Esophagus (tissue), 2 donors: ENCODE data around the gene PSMD4. TPM values are rescaled to one million over a fixed set of nuclear protein-coding genes. Genes with fewer than 3 reads are reported as not detected.

ENCODE experiments used
- H3K27ac ChIP-seq, 2 donors: one replicate each; pipeline ENCODE4 v1.5.1; 2013; ENCODE audit warnings: low read depth in 2 of 2, mild to moderate bottlenecking in 2 of 2, inconsistent platforms in 1 of 2, low read length in 1 of 2, moderate library complexity in 1 of 2
- H3K27me3 ChIP-seq, 2 donors: one replicate each; pipeline ENCODE4 v1.6.1; 2013; ENCODE audit warnings: low read length in 2 of 2, control low read depth in 1 of 2, mild to moderate bottlenecking in 1 of 2; ENCODE audit not compliant: insufficient read depth in 2 of 2, control insufficient read depth in 1 of 2
- H3K36me3 ChIP-seq, 2 donors: one replicate each; pipeline ENCODE4 v1.6.1; 2013; ENCODE audit warnings: low read length in 1 of 2; ENCODE audit not compliant: control insufficient read depth in 2 of 2, insufficient read depth in 2 of 2
- H3K4me1 ChIP-seq, 2 donors: one replicate each; pipeline ENCODE4 v1.6.1; 2013; ENCODE audit warnings: low read length in 1 of 2; ENCODE audit not compliant: control insufficient read depth in 2 of 2, insufficient read depth in 2 of 2
- H3K4me3 ChIP-seq, 2 donors: one replicate each; pipeline ENCODE4 v1.5.1; 2013; ENCODE audit warnings: low read length in 2 of 2, mild to moderate bottlenecking in 2 of 2, low read depth in 1 of 2, moderate library complexity in 1 of 2
- H3K9me3 ChIP-seq, 2 donors: one replicate each; pipeline ENCODE4 v1.6.1; 2013; ENCODE audit warnings: mild to moderate bottlenecking in 2 of 2, low read depth in 1 of 2, low read length in 1 of 2, moderate library complexity in 1 of 2; ENCODE audit not compliant: control insufficient read depth in 2 of 2, insufficient read depth in 1 of 2
- WGBS, 2 donors: extraction: QIAGEN DNeasy Blood & Tissue Kit; methylation state at CpG; one replicate each; pipeline ENCODE4 v1.1.7; 2013; 5-methylcytosine and 5-hydroxymethylcytosine counted together
- polyA plus RNA-seq, 2 donors: library from polyadenylated mRNA; stranded (reverse); fragments of 200-250 nt; gene quantifications; one replicate each; pipeline ENCODE4 v1.2.3, GENCODE V29; 2013
- donor health status: healthy with polysubstance abuse.
- donor health status: Bipolar disorder and iron deficiency.

The PSMD4 gene
- polyA plus RNA-seq, 2 donors = 127 to 168 TPM

DNA sequence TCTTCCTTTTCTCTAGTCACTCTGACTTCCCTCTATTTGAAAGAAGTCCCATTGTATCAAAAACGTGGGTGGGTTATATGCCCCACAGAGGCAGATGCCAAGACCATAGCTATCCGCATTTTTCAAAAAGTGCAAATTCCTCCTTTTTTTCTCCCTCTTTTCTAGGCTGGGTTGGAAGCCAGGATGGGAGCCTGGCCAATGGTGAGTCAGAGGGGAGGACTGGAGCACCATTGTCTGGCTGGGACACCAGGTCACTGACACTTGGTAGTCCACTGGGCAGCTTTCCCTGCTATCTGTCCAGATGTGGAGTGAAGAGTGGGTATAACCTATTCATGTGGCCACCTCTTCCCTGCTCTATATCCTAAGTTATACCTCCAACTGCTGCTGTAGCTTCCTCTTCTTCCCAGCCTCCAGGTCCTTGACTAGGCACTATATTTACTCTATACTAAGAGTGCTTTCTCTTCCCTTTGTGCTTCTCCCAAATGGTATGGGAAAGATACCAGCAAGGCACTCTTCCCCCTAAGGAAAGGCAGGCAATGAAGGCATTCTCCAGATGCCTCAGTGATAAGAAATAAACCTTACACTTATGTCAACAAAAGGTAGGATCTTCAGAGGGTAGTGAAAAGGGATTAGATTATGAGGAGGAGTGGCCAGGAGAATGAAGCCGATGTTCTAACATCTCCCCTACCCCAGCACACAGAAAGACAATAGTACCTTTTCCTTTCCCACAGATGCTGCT lies 59.8 kb downstream of the PSMD4 start:
- H3K4me3 ChIP-seq = no peak overlapping the region
- no peaks in the 10 kb centered on the region for H3K9me3 ChIP-seq
- WGBS, 2 donors = 44 to 50% methylated on average over 3 of the region's 3 CpGs
- peaks cover 7 to 21% of the 10 kb centered on the region in 2 donors for H3K36me3 ChIP-seq
- no peaks in the 10 kb centered on the region for H3K27me3 ChIP-seq
- peaks cover 2 to 8% of the 10 kb centered on the region in 2 donors for H3K4me1 ChIP-seq
- H3K27ac ChIP-seq = no peak overlapping the region

DNA sequence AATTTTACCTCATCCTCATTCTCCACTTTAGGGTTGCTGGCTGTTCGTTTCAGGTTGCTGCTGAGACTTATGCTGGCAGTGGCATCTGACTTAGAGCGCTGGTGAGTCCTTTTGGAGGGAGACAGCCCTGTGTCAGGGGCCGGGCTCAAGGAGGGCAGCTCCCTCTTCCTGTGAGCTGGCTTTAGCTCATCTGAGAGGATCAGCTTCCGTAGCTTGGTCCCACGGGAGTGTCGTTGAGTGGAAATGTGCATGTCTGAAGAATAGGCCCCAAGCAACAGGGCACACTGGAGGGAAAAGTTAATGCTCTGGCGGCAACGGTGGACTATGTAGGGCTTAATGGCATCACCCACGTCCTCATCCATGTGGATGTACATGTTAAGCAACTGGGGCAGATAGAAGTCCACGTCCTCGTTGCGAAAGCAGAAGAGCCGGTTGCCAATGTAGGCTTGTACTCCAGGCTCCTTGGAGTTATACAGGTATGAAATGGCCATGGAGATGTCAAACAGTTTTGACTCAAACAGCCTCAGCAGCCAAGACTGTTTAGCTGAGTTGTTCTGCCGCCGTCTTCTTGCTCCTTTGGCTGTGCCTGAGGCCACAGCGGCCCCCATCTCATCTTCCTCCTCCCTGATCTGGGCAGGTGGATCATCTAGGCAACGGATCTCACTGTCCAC lies 61.2 kb downstream of the PSMD4 start:
- WGBS, 2 donors = 90 to 93% methylated on average over 17 of the region's 17 CpGs
- Histone ChIP-seq H3K4me1 (peaks cover 2 to 8% of the 10 kb centered on the region in 2 donors), H3K36me3 (peaks cover 7 to 19% of the 10 kb centered on the region in 2 donors)

More for the DNA sequence above, 61.2 kb downstream of the PSMD4 start:
- no peaks in the 10 kb centered on the region for H3K27me3 ChIP-seq
- H3K4me3 ChIP-seq = no peak overlapping the region
- H3K27ac ChIP-seq = no peak overlapping the region
- H3K9me3 ChIP-seq = no peaks in the 10 kb centered on the region

Other genes with a start within 250 kb of the PSMD4 start
- 10 to 100 TPM; 17.2 to 21.3 TPM for gene MINDY1, start 247.8 kb upstream of the PSMD4 start, polyA plus RNA-seq
- gene PRUNE1, start 246.3 kb upstream of the PSMD4 start, polyA plus RNA-seq = 10 to 100 TPM in 1 of 2 donors, 1 to 10 TPM in 1; 7.2 to 10.1 TPM
- 100 to 1,000 TPM; 111 to 159 TPM for gene BNIPL, start 218.1 kb upstream of the PSMD4 start, polyA plus RNA-seq
- gene C1orf56, start 207.0 kb upstream of the PSMD4 start, polyA plus RNA-seq = 1 to 10 TPM; 1.7 to 2.9 TPM
- gene CDC42SE1, start 195.1 kb upstream of the PSMD4 start, polyA plus RNA-seq = 10 to 100 TPM; 62.9 to 86.6 TPM
- gene MLLT11, start 194.3 kb upstream of the PSMD4 start, polyA plus RNA-seq = 1 to 10 TPM in 1 of 2 donors, under 1 TPM in 1; 0.72 to 1.5 TPM
- 1 to 10 TPM; 4.2 to 6.3 TPM for gene GABPB2, start 184.0 kb upstream of the PSMD4 start, polyA plus RNA-seq
- 1 to 10 TPM; 3.3 to 7.2 TPM for gene SEMA6C, start 108.1 kb upstream of the PSMD4 start, polyA plus RNA-seq
- 1 to 10 TPM; 1.2 to 1.6 TPM for gene TNFAIP8L2, start 98.1 kb upstream of the PSMD4 start, polyA plus RNA-seq
- 1 to 10 TPM; 3.8 TPM for gene LYSMD1, start 88.8 kb upstream of the PSMD4 start, polyA plus RNA-seq
- 10 to 100 TPM; 40.5 to 43.9 TPM for gene SCNM1, start 88.6 kb upstream of the PSMD4 start, polyA plus RNA-seq
- under 1 TPM; 0.14 to 0.22 TPM for gene TMOD4, start 78.8 kb upstream of the PSMD4 start, polyA plus RNA-seq
- 10 to 100 TPM; 27.2 to 28.2 TPM for gene VPS72, start 64.5 kb upstream of the PSMD4 start, polyA plus RNA-seq
- 10 to 100 TPM; 16.4 to 23.2 TPM for gene PIP5K1A, start 56.2 kb upstream of the PSMD4 start, polyA plus RNA-seq
- gene ZNF687, start 27.6 kb downstream of the PSMD4 start, polyA plus RNA-seq = 10 to 100 TPM in 1 of 2 donors, 1 to 10 TPM in 1; 8.0 to 11.4 TPM
- 10 to 100 TPM; 22.3 to 28.6 TPM for gene PI4KB, start 72.7 kb downstream of the PSMD4 start, polyA plus RNA-seq
- 10 to 100 TPM; 12.0 to 12.9 TPM for gene RFX5, start 92.5 kb downstream of the PSMD4 start, polyA plus RNA-seq
- gene SELENBP1, start 118.0 kb downstream of the PSMD4 start, polyA plus RNA-seq = 10 to 100 TPM; 23.5 to 27.4 TPM
- gene PSMB4, start 144.8 kb downstream of the PSMD4 start, polyA plus RNA-seq = 100 to 1,000 TPM; 223 to 250 TPM
- 10 to 100 TPM; 11.0 to 26.3 TPM for gene POGZ, start 204.8 kb downstream of the PSMD4 start, polyA plus RNA-seq